Ramos (cell line): Measurements from ENCODE around the gene ZNF473.
"Not testable (repeated sequence)": the region's sequence is repeated elsewhere in the genome, so short reads cannot be mapped to it uniquely, and the experiment has no call there.

Experiments used
- in situ Hi-C: fragments of 300-500 bp; cut with MboI; formaldehyde crosslinking; loops from one replicate; pipeline ENCODE4 v1.14.3; 2022; ENCODE audit warnings: low sequenced_read_pairs; ENCODE audit not compliant: unreplicated experiment

ZNF473 gene

DNA sequence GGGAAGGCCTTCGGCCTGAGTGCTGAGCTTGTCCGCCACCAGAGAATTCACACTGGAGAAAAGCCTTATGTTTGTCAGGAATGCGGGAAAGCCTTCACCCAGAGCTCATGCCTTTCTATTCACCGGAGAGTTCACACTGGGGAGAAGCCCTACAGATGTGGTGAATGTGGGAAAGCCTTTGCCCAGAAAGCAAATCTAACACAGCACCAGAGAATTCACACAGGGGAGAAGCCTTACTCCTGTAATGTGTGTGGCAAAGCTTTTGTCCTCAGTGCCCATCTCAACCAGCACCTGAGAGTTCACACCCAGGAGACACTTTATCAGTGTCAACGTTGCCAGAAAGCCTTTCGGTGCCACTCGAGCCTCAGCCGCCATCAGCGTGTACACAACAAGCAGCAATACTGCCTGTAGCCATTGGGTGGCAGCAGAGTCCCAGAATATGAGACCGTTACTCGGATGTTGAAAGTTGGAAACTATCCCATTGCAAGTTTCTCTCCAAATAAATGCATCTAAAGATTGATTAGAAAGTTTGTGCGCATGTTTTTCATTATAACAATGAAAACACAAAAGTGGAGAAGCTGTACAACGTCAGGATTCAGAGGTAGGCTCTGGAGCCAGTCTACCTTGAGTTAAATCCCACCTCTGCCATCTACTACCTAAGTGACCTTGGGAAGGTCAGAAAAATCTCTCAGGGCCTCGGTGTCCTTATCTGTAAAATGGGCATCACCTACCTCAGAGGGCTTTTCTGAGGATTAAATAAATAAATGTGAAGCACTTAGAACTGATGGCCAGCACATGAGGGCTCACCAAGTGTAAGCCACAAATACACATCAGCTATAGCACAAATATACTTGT lies 21.1 kb downstream of the ZNF473 start:
- in situ Hi-C loops, result no loop called here

DNA sequence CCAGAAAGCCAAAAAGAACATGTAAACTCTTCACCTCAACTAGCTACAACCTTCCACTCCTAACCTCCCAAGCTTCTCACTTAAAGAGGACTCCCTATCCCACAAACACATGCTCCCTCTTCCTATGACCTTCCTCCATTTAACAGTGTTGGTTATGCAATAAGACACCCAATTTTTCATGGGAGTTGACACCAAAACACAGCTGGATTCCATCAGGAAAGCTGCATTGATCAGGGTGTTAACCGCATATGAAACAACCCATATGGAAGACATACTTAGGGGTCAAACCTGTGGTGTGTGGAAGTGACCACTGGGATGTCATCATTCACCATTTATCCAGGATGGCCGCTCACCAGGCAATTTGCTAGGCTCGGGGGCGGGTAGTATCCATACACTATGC lies 21.9 kb downstream of the ZNF473 start:
- in situ Hi-C loops, result no loop called here

DNA sequence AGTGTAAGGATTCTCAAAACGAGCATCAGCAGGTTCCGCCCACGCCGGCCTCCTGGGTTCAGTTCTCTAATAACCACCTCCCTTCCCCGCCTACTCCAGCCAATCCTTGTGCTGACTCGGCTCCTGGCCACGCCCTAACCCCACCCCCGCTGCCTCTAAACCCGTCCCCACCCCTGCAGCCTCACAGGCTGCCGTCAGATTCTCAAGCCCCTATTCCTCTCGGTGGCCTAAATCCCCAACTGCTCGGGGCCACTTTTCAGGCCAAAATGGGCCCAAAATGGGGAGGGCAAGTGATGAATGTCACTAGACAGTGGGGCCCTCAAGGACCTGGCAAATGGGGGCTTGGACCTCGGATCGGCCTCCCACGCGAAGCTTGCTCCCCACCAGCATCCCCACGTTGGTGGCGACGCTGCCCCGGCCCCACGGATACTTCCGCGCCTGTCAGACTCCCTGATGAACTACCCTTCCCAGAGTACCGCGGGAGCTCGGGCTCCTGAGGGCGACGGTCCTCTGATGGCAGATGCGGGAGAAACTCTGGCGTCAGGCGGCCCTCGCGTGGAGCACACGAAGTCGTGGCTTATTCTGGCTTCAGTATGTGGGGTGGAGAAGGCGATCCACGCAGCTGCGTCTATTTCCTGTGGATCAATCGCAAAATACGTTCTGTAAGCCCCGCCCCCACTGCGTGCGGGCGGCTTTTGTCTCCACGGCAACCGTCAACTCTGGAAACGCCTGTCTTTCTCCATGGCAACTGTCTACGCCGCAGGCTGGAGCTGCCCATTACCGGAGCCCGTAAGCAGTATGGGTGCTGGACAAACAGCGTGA lies 24.8 kb downstream of the ZNF473 start:
- in situ Hi-C loops, result no loop called here

DNA sequence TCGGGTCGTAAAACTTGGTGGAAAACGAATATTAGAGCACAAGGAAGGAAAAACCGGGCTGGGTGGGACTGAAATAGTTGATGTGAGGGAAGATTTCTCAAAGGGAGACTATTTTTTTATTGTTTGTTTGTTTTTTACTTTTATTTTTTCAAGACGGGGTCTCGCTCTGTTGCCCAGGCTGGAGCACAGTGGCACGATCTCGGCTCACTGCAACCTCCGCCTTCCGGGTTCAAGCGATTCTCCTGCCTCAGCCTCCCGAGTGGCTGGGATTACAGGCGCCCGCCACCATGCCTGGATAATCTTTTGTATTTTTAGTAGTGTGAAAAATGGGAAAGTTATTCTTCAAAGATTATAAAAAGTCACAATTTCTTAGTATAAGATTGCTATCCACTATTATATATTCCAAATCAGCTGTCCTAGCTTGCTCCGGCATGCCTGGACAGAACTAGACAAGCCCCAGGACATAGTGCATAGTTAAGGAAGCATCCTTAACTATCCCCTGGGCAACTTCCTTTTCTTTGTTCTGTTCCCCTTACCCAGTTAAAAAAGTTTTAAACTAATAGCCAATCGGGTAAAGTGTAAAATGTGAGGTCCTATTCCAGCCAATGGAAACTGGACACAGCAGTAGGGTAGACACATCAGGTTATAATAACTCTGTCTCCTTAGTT lies 25.6 kb downstream of the ZNF473 start:
- in situ Hi-C loops, result not testable (repeated sequence)

DNA sequence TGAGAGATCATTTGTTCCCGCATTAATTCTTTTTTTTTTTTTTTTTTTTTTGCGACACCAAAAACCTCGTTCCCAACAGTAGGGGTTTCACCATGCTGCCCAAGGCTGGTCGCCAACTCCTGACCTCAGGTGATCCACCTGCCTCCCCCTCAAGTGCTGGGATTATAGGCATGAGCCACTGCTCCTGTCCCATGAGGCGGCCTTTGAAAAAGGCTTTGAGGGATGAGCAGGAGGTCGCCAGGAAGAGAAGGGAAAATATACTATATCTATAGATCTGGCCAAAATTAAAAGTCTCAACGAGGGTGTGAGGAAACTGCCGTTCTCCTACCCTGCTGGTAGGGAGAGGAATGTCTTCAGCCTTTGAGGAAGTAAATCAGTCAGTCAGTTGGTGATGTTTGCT lies 26.2 kb downstream of the ZNF473 start:
- in situ Hi-C loops, result no loop called here

DNA sequence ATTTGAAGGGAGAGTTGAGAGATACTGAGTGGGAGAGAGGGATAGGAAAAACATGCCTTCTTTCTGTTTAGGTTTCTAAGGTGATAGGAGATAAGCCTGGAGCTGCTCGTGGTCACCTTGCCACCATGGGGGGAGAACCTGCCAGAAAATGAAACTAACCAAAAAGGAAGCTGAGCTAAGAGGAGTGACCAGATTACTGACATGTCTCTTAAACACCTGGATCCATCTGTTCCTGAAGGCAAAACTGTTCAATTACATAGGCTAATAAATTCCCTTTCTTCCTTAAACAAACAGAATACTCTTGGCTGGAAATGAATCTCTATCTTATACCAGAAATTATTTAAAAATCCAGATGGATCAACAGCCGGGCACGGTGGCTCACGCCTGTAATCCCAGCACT lies 27.3 kb downstream of the ZNF473 start:
- in situ Hi-C loops, result no loop called here

DNA sequence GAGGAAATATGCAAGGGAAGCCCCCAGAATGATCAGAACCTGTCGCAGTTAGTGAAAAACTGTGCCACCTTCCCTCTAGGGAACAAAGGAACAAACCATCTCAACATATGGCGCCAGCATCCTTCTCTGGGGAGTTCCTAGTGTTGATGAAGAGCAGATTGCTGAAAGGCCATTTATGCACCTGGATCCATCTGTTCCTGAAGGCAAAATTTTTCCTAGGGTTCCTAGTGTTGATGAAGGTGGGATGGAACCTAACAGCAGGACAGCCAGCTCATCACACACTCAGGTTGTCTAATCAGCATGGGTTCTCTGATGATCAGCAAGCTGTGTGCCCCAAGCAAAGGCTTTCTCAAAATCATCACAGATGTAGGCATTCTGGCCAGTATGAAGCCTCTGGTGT lies 32.6 kb downstream of the ZNF473 start:
- in situ Hi-C loops, result no loop called here

DNA sequence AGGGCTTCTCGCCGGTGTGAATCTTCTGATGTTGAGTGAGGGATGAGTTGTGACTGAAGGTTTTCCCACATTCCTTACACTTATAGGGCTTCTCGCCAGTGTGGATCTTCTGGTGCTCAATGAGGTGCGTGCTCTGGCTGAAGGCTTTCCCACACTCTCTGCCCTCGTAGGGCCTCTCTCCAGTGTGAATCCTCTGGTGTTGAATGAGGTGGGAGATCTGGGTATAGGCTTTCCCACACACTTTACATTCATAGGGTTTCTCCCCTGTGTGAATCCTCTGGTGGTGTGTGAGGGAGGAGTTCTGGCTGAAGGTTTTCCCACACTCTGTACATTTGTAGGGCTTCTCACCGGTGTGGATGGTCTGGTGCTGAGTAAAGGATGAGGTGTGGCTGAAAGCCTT lies 33.2 kb downstream of the ZNF473 start:
- in situ Hi-C loops, result no loop called here

DNA sequence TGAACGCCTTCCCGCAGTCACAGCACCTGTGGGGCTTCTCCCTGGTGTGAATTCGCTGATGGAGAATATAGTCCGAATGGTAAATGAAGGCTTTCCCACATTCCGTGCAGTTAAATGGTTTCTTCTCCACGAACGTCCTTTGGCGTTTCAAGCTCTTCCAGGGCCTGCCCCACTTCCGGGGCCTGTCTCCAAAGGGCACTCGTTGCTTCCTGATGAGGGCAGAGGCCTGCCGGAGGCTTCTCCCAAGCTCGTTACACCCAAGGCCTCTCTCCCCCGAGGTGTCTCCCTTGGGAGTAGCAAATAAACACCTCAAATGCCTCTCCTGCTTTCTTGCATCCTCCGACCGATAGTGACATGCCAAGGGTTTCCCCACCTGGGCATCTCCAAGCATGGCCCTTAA lies 34.3 kb downstream of the ZNF473 start:
- in situ Hi-C loops, result no loop called here

DNA sequence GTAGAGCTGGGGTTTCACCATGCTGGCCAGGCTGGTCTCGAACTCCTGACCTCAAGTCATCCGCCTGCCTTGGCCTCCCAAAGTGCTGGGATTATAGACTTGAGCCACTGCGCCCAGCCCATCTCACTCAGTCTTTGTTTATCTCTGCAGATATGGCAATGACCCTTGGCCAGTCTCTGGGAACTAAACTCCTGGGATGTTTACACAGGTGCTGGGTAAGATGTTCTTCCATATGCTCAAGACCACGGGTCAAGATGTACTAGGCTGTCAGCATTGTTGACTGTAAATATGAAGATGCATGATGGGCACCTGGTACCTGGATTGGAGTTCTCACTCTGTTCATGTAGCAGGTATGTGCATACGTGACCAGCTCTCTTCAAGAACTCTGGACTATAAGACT lies 35.8 kb downstream of the ZNF473 start:
- in situ Hi-C loops, result no loop called here

DNA sequence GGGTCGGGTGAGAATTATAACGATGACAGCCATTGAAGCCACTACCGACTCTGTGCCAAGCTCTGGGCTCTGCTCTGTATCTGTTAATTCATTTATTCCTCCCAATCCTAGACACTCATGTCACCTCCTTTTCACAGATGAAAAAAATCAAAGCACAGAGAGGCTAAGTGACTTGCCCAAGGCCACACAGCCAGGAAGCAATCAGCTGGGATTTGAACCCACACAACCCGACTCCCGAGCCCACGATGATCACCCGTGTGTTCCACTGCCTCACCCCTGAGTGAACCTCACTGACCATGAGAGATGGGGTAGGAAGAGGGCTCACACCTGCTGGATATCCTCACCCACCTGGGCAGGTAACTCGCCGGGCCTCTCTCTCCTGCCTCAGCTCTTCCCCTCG lies 40.1 kb downstream of the ZNF473 start:
- in situ Hi-C loops, result no loop called here

DNA sequence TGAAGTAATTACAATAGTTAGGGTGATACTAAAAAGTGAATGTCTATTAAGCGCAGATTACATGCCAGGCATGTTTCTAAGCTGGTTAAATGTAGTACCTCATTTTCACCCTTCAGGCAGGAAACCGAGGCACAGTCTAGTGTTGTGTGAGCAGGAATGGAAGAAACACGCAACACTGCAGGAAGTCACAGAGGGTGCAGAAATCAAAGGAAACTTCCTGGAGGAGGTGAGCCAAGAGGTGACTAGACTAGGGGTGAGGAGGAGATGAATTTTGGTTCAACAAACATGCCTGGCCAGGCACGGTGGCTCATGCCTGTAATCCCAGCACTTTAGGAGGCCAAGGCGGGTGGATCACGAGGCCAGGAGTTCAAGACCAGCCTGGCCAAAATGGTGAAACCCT lies 41.8 kb downstream of the ZNF473 start:
- in situ Hi-C loops, result no loop called here

DNA sequence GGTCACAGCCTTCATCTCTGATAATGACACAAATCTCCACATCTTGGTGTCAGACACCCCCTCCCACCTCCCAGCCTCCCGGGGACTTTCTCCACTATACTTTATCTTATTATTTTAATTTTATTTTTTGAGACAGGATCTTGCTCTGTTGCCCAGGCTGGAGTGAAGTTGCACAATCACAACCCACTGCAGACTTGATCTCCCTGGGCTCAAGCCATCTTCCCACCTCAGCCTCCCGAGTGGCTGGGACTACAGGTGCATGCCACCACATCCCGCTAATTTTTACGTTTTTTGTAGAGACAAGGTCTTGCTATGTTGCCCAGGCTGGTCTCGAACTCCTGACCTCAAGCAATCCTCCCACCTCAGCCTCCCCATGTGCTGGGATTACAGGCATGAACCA lies 42.6 kb downstream of the ZNF473 start:
- in situ Hi-C loops, result not testable (repeated sequence)

DNA sequence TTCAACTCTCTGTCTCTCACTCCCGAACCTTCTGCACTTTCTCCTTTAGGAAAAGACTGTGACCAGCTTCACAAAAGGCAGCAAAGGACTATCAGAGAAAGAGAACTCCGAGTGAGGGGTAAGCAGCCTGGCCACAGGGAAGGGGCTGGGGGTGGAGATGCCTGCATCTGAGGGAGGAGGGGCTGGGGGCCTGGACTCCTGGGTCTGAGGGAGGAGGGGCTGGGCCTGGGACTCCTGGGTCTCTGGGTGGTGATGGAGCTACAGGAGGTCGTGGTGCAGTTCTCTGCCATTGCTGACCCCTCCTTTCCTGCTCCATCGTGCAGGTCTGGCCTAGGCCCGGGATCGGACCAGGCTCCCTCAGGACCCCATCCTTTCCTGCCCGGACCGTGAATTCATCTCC lies 49.3 kb downstream of the ZNF473 start:
- in situ Hi-C loops, result not testable (repeated sequence)

DNA sequence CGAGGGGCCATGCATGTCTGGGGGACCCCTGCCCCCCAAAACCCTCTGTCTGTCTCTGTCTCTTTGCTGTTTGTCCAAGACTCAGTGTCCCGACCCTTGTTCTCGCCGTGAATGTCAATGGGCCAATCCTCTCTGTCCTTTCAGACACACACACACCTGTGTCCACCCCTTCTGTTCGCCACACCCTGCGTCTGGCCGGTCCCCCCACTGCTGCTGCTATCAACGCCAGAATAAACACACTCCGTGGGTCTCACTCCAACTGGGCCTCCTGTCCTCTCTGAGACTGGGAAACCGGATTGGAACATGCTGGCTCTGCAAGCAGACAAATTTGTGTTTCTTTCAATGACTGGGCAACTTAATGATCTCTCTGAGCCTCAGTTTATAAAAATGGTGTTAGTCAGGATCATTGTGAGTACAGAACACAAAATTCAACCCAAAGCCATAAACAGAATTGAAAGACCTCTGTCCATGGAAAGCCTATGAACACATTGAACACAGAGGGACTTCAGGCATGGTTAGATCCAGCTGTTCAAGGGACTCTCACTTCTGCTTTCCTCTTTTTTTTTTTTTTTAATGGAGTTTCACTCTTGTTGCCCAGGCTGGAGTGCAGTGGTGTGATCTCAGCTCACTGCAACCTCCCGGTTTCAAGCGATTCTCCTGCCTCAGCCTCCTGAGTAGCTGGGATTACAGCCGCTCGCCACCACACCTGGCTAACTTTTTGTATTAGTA lies 50.0 kb downstream of the ZNF473 start:
- in situ Hi-C loops, result not testable (repeated sequence)

DNA sequence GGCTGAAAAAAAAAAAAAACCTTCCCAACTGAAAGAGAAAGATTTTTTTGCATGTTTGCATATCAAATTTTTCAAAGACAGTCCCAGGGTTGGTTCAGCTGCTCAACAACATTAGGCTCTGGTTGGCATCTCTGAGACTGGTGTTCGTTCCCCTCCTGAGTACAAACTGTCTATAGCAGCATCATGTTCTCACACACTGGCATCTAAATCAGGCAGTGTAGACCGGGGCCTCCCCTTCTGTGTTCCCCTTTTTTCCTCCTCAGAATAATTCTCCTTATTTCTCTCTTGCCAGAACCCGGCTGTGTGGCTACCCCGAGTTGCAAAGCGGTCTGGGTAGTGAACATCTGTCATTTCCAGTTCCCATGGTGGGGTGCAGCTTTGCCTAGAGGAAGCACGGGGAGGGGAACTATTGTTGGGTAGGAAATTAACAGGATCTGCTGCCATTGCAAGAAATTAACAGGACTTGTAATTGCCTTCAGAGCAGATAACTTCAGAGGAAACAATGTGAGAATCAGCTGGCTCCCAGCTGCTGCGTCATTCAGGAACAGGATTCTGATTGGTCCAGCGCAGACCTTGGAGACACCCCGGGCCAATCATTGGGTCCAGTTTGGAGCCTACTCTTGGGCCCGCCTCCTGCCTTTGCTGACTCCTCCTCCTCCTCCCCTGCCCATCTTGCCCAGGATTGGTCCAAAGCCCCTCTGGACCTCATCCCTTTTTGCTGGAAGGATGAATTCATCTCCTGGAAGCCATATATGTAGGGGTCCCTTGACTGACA lies 51.0 kb downstream of the ZNF473 start:
- in situ Hi-C loops, result not testable (repeated sequence)

DNA sequence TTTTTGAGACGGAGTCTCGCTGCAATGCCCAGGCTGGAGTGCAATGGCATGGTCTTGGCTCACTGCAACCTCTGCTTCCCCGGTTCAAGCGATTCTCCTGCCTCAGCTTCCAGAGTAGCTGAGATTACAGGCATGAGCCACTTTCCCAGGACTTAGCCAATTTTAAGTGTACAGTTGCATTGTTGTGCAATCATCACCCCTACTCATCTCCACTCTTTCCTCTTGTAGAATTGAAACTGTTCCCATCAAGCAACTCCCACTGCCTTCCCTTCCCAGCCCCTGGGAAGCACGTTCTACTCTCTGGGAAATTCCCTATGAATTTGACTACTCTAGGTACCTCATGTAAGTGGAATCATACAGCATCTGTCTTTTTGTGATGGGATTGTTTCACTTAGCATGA lies 53.2 kb downstream of the ZNF473 start:
- in situ Hi-C loops, result not testable (repeated sequence)

DNA sequence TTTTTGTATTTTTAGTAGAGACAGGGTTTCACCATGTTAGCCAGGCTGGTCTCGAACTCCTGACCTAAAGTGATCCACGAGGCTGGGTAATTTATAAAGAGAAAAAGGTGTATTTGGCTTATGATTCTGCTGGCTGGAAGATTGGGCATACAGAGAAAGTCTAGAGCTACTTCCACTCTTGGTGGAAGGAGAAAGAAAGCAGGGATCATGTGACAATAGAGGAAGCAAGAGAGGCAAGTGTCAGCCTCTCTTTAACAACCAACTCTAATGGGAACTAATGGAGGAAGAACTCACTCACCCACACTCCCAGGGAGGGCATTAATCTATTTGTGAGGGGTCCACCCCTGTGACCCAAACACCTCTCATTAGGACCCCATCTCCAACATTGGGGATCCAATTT lies 58.6 kb downstream of the ZNF473 start:
- in situ Hi-C loops, result not testable (repeated sequence)

DNA sequence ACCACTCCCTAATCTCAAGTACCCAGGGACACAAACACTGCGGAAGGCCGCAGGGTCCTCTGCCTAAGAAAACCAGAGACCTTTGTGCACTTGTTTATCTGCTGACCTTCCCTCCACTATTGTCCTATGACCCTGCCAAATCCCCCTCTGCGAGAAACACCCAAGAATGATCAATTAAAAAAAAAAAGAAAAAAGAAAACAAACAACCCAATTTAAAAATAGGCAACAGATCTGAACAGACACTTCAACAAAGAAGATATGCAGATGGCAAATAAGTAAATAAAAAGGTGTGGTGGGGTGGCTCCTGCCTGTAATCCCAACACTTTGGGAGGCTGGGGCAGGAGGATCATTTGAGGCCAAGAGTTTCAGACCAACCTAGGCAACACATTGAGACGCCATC lies 61.3 kb downstream of the ZNF473 start:
- in situ Hi-C loops, result not testable (repeated sequence)

DNA sequence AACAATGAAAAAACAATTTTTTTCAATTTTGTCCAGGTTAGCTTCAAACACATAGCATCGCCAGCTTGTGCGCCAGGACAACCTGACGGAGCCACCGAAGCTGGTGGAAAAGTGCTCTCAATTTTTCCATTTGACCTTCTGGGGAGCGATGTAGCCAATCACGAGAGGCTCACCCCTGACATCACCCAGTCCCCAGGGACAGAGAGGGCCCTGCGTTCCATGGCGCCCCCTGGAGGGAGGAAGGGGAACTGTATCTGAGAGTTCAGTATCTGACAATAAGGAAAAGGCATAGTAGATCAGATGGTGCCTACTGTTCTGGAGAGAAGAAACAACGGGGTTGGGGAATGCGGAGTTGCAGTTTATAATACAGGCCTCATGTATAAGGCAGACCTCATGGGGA lies 64.9 kb downstream of the ZNF473 start:
- in situ Hi-C loops, result not testable (repeated sequence)
